Neural crest cell (in vitro differentiated cells): ENCODE results near the gene ATG7. TPM values are rescaled to one million over a fixed set of nuclear protein-coding genes. Genes with fewer than 3 reads are reported as not detected.
A peak's percentile ranks its signal among the peaks of the same experiment; 100 is the strongest.

Experiments used
- DNase-seq: peaks from one replicate; pipeline ENCODE4 v3.0.0; 2021; ENCODE audit warnings: low read depth, mixed read lengths, low spot score
- H3K27ac Mint-ChIP-seq: one replicate; pipeline ENCODE4 v1.8.0; 2021; ENCODE audit warnings: mild to moderate bottlenecking, mixed read lengths; ENCODE audit not compliant: unreplicated experiment
- H3K27me3 Mint-ChIP-seq: 2 replicates; pipeline ENCODE4 v1.8.0; 2021; ENCODE audit warnings: low read depth, mild to moderate bottlenecking, mixed read lengths
- H3K36me3 Mint-ChIP-seq: 2 replicates; pipeline ENCODE4 v1.8.0; 2021; ENCODE audit warnings: low read depth, mild to moderate bottlenecking, mixed read lengths
- H3K4me1 Mint-ChIP-seq: 2 replicates; pipeline ENCODE4 v1.8.0; 2021; ENCODE audit warnings: mixed read lengths
- H3K4me3 Mint-ChIP-seq: one replicate; pipeline ENCODE4 v1.8.0; 2021; ENCODE audit warnings: mild to moderate bottlenecking, mixed read lengths
- H3K9me3 Mint-ChIP-seq: 2 replicates; pipeline ENCODE4 v1.8.0; 2021; ENCODE audit warnings: mixed read lengths
- total RNA-seq: library from RNA; stranded (reverse); gene quantifications from 2 replicates; pipeline ENCODE4 v1.2.1, GENCODE V29; 2021
- TF ChIP-seq, protein P1 (sequence below): fragments of 200-600 bp; sonication (generic); conservative IDR thresholded peaks from 2 replicates; pipeline ENCODE4 v1.5.0; 2021; ENCODE audit warnings: antibody characterized with exemption, mild to moderate bottlenecking

Gene ATG7
- total RNA-seq, 1 donor from 2014 or later = 29.6 TPM

DNA sequence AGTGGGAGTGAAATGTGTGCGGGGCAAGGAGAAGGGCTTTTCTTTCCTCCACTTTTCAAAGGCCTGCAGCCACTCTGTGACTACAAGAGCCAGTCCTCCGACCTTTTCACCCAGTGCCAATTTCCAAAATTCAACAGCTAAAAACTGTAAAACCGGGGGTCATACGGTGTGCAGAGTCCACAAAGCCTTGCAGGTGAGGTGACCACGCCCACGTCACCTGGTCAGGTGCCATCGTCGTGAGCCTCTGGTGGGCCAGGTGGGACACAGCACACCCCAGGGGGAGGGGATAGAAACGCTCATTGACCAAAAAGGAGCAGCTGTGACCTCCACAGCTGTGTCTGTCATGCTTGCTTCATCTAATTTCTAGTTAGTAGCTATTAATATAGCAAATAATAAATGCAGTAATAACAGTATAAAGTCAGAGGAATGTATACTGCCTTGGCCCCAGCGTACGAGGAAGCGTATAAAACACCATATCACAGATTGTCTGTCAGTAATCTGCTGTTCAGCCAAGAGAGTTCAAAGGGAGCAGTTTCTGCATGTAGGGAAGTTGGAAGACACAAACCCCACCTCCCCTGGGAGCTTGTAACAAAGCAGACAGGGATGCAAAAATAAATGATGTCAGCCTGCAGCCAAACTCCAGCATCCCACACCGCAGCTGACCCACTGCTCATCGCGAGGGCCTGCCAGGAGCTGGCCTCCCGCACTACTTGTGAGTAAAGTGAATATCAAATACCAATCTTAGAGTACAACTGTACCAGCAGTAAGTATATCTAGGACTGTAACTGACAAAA lies 284.9 kb downstream of the ATG7 start:
- Mint-ChIP-seq H3K9me3 (no peaks in the 10 kb centered on the region), H3K4me3 (peak overlapping the region; percentile 4), H3K27ac (no peak overlapping the region)

DNA sequence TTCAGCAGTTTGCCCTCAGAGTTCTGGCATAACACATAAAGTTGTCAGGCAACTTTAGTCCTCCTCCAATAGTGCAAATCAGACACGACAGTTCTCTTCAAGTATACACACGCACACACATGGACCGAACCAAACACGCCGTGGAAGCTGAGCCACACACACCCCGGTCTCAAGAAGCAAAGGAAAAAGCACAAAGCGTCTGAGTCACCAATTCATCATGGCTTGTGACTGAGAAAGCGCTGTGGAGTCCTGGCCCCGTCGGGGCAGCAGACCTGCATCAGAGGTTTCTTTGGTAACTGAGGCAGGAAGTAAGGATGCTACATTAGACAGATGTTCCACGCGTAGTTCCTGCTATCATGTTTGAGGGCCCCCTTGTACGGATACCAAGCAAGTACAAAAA lies 285.8 kb downstream of the ATG7 start:
- Mint-ChIP-seq H3K4me3 (peak overlapping the region; percentile 56), H3K27me3 (no peaks in the 10 kb centered on the region)
- DNase-seq = no peak

More for the DNA sequence above, 284.9 kb downstream of the ATG7 start:
- DNase-seq = no peak
- TF ChIP-seq, protein P1, sequence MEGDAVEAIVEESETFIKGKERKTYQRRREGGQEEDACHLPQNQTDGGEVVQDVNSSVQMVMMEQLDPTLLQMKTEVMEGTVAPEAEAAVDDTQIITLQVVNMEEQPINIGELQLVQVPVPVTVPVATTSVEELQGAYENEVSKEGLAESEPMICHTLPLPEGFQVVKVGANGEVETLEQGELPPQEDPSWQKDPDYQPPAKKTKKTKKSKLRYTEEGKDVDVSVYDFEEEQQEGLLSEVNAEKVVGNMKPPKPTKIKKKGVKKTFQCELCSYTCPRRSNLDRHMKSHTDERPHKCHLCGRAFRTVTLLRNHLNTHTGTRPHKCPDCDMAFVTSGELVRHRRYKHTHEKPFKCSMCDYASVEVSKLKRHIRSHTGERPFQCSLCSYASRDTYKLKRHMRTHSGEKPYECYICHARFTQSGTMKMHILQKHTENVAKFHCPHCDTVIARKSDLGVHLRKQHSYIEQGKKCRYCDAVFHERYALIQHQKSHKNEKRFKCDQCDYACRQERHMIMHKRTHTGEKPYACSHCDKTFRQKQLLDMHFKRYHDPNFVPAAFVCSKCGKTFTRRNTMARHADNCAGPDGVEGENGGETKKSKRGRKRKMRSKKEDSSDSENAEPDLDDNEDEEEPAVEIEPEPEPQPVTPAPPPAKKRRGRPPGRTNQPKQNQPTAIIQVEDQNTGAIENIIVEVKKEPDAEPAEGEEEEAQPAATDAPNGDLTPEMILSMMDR = no peak
- H3K36me3 Mint-ChIP-seq = peaks cover 19% of the 10 kb centered on the region
- no peaks in the 10 kb centered on the region for H3K27me3 Mint-ChIP-seq
- H3K4me1 Mint-ChIP-seq = peaks cover 55% of the 10 kb centered on the region

DNA sequence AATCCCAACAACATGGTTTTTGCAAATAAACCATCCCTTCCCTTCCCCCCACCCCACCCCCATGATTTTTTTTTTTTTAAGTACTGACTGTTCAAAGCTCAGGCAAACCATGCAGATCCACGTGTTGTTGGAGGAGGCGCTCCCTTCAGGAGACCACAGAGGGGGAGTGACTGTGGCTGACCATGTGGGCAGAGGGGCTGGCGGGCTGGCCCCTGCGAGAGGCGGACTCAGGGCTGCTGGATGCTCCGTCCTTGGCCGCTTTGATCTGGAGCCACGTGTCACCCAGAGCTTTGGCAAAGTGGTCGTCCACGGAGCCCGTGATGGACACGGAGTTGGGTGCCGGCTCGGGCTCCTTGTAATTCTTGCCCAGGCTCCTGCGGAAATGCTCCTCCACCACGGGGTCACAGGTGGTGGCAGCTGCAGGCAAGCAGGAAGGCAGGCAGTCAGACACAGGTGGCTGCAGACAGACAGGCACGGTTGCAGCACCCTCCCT lies 286.3 kb downstream of the ATG7 start:
- peaks cover 53% of the 10 kb centered on the region for H3K4me1 Mint-ChIP-seq
- TF ChIP-seq, protein P1 = no peak
- H3K36me3 Mint-ChIP-seq = peaks cover 12% of the 10 kb centered on the region
- H3K27ac Mint-ChIP-seq = no peak overlapping the region
- DNase-seq = no peak
- H3K9me3 Mint-ChIP-seq = no peaks in the 10 kb centered on the region
- H3K27me3 Mint-ChIP-seq = no peaks in the 10 kb centered on the region
- no peak overlapping the region for H3K4me3 Mint-ChIP-seq

More for the DNA sequence above, 285.8 kb downstream of the ATG7 start:
- Mint-ChIP-seq H3K27ac (peak overlapping the region; percentile 28), H3K9me3 (no peaks in the 10 kb centered on the region), H3K4me1 (peaks cover 57% of the 10 kb centered on the region), H3K36me3 (peaks cover 13% of the 10 kb centered on the region)
- TF ChIP-seq, protein P1 = no peak

DNA sequence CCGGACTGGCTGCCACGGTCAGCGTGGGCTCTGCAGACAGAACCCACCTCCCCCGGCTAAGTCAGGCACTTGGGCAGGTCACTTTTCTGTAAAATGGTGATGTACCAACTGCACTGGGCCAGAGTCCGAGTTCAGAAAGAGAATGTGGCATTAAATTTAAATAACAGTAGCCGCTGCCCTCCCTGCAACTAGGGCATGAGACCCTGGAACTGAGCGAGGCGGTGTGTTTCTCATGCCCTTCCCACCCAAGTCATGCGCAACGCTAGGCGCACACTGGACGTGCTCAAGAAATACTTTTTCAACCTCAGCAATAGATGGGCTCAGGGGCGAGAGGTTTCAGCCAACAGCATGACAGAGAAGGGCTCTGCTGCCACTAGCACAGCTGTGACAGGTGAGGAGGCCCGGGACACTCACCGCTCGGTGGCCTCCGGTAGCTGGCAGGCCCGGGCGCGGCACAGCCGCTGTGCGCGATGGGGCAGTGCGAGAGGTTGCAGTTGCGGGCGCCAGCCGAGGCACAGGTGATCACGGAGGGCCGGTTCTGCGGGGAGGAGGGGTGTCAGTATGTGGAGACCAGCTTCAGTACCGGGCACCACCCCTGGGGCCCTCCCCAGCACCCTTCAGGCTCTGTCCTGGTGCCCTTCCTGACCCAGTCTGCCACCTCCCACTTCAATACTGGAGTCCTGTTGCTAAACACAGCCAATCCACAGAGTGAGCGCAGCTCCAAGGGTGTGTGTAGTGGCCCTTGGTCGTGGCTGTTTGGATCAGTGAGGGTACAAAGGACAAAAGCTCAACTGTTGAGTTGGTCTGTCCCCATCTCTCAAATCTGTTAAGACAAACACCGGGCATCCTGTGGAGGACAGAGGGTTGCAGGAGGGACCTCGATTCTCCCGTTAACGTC lies 287.0 kb downstream of the ATG7 start:
- Mint-ChIP-seq H3K27ac (no peak overlapping the region), H3K4me3 (no peak overlapping the region), H3K9me3 (no peaks in the 10 kb centered on the region), H3K36me3 (peaks cover 16% of the 10 kb centered on the region), H3K27me3 (no peaks in the 10 kb centered on the region), H3K4me1 (peaks cover 55% of the 10 kb centered on the region)
- DNase-seq = no peak
- TF ChIP-seq, protein P1 = no peak

DNA sequence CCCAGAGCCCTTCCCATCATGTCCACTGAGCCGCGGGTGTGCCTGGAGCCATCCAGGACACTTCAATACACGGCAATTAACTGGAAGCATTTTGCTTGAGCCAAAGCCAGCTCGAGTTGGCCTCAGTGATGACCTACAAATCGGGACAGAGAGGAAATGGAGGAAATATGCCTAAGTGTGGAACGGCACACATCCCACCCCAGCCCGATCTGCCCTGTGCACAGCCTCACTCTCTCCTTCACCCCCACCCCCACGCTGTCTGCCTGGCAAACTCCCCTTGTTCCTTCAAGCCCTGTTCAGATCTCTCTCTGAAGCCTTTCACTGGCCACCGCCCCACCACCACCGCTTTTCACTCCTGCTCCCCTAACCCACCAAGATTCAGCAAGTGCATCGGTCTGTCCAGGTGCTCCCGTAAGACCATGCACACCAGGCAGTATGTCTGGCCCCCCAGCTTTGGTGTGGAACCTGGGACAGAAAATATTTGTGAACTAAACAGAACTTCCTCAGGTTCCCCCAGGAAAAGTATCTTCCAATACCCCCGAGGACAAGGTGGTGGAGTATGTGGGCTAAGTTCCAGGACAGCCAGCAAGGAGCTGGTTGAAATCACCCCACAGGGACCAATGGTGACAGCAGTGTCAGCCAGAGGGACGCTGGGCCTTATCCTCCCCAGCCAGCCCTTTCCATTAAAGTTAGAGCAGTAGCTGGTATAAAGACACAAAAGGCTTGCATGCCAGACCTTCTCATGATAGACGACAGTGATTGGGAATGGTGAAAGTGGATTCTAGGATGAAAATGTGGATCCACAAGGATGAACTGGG lies 287.8 kb downstream of the ATG7 start:
- DNase-seq = no peak
- TF ChIP-seq, protein P1 = no peak
- Mint-ChIP-seq H3K4me1 (peaks cover 55% of the 10 kb centered on the region), H3K27me3 (no peaks in the 10 kb centered on the region), H3K9me3 (no peaks in the 10 kb centered on the region), H3K27ac (peak overlapping the region; percentile 50), H3K4me3 (peak overlapping the region; percentile 71), H3K36me3 (peaks cover 16% of the 10 kb centered on the region)
